ENCODE measurements around the gene TUBGCP5.
A peak's percentile ranks its signal among the peaks of the same experiment; 100 is the strongest.
"Not testable (repeated sequence)": the region's sequence is repeated elsewhere in the genome, so short reads cannot be mapped to it uniquely, and the experiment has no call there.

TUBGCP5 gene

GRCh38 chr15:23039143-23039916 lies at the start of gene TUBGCP5:
Gene TUBGCP5 (minus strand): TSS chr15:23039569. CDS start chr15:23039543, 26 bp downstream.
- DNase-seq: peak; percentile 92

DNA sequence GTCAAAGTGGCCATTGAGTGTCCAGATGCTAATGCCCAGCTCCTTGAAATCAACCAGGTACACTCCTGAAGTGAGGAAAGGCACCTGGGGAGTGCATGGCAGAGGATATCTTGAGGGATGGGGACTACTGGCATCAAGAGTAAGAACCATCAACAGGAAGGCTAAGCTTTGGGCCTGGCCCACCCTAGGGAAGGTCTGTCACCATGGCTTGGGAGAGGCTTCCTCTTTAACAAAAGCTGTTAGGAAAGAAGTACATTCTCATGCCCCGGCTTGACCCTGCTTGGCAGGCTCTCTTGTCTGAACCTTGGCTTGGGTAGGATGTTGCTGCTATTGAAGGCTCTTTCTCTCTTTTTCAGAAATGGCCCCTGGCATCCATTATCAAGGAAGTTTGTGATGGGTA lies 43.7 kb upstream of the TUBGCP5 start:
- no peak for DNase-seq

DNA sequence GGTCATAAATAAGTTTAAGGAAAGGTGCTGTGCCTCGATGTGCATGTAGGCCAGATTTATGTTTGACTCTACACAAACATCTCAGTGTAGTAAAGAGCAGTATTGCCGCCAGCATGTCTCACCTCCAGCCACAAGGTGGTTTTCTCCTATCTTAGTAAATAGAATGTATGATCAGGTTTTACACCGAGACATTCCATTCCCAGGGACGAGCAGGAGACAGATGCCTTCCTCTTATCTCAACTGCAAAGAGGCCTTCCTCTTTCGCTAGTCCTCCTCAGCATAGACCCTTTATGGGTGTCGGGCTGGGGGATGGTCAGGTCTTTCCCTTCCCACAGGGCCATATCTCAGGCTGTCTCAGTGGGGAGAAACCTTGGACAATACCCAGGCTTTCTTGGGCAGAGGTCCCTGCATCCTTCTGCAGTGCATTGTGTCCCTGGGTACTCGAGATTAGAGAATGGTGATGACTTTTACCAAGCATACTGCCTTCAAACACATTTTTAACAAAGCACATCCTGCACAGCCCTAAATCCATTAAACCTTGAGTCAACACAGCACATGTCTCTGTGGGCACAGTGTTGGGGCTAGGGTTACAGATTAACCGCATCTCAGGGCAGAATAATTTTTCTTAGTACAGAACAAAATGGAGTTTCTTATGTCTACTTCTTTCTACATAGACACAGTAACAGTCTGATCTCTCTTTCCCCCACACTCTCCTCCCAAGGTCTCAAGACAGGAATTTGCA lies 42.8 kb upstream of the TUBGCP5 start:
- not testable (repeated sequence) for DNase-seq

DNA sequence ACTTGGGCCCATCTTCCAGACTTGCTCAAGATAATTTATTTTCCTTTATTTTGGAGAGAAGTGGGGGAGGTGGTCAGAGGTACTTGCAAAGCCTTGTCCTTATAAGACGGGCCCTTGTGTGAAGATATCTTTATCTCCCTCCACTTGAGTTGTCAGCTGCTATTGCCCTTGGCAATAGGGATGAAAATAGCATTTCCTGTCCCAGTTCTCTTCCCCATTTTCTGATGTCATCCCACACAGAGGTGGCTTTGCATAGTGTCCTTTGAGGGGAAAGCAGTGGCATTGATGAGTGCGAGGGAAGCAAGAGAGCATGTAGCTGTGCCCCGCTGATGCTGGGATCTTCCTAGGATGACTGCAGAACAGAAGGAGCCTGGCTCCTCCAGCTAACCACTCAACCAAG lies 41.9 kb upstream of the TUBGCP5 start:
- DNase-seq: no peak

- no peak for DNase-seq
Measured at GRCh38 chr15:23079766-23080165, 40.4 kb upstream of the TUBGCP5 start.

DNA sequence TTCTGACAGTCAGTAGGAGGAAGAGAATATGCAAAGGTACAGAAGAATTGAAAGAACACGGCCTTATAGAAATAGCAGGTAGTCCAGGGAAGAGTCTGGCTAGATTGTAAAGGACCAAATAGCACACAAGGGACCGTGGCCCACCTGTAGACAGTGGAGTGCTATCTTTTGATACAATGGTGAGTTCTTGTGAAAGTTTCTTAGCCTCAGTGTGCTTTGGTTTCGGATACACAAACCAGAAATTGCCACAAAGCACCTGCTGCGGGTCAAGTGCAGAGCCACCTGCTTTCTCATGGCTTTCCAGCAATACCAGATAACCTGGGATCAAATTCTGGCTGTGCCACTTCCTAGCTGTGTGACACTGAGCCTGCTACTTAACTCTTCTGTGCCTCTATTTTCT lies 36.6 kb upstream of the TUBGCP5 start:
- DNase-seq: no peak

DNA sequence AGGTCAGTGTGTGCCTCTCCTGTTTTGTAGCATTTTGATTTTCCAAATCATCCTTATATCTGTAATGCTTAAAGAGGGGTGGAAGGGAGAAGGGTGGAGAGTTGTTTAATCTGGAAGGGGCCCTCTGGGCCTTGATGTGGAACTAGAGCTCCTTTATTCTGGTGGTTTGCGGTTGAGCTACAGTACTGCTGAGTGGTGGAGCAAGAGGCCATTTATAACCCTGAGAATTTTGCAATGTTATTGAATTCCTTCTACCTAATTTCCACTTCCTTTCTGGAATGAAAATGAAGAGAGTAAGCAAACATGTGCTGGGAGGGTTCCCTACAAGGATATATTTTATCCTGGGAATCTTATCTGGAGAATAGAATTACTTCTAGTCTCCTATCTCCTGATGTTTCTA lies 35.3 kb upstream of the TUBGCP5 start:
- no peak for DNase-seq

DNA sequence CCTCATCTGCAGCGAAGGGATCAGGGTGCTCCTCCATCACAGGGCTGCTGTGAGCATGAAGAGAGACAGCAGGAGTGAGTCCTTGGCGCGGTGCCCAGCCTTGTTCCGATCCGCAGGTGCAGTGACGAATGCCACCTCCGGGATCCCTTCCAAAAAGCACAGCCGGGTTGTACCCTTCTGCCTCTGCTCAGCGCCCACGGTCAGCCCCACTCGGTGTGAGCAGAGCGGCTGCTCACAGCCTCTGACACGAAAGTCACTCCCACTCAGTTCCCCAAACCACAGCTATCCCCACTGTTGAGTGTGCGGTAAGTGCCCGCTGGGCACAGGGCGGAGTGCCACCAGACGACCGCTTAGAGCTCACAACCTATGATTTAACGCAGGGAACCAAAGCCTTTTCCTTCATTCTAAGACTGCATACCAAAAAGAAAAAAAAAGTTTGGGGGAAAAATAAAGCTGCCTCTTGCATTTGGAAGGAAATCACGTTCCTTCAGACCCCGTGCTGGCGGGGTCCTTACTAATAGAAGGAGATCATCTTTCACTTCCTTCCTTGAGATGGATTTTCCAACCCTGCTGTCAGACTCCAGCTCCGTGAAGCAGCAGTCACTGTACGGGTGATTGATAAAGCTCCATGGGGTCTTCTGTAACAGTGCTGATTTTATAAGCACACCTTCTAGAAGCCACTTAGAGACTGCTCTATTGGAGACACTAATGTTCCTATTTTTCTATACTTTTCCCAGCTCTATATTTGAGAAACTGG lies 34.7 kb upstream of the TUBGCP5 start:
- no peak for DNase-seq

GRCh38 chr15:23072633-23073032 lies 33.3 kb upstream of the TUBGCP5 start:
- DNase-seq: no peak

DNA sequence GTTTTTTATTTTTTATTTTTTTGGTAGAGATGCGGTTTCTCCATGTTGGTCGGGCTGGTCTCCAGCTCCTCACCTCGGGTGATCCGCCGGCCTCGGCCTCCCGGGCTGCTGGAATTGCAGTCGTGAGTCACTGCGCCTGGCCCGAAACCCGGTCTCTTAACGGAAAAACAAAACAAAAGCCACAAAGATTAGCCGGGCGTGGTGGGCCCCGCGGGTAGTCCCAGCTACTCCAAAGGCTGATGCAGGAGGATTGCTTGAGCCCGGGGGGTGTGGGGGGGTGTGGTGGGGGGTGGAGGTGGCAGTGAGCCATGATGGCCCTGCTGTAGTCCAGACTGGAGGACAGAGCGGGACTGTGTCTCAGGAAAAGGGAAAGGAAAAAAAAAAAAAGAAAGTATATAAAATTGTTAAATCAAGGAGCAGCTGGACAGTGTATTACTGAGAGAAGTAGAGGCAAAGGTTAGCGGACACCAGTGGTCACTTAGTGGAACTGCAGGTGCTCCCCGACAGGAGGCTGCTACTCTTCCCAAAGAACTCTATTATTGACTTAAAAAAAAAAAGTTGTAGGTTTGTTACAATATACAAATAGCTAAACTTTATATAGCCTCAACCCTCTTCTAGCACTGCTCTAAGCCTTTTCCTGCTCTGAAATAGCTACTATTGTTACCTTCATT lies 30.3 kb upstream of the TUBGCP5 start:
- DNase-seq: no peak

GRCh38 chr15:23067416-23067815 lies 28.0 kb upstream of the TUBGCP5 start:
- no peak for DNase-seq

DNA sequence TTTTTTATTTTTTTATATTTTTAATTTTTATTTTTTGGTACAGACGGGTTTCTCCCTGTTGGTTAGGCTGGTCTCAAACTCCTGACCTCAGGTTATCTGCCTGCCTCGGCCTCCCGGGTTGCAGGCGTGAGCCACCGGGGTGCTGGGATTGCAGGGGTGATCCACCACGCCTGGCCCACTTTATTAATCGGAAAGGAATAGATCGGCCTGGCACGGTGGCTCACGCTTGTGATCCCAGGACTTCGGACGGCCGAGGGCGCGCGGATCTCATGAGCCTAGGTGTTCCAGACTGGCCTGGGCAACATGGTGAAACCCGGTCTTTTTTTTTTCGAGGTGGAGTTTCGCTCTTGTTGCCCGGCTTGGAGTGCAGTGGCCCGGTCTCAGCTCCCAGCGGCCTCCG lies 26.5 kb upstream of the TUBGCP5 start:
- no peak for DNase-seq

DNA sequence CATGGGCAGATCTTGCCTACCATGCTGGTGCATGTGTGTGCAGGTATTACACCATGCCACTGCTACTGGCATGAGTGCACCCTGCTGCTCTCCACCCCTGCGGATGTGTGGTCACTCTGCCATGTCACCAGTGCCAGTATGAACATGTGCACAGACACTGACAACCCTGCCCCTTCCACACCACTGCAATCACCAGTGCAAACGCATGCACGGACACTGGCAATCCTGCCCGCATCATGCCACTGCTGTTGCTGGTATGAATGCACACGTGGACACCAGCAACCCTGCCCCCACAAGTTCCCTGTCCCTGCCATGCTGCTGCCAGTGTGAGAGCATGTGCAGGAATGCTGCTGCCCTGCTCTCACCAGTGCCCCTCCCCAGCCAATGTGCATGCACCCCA lies 24.8 kb upstream of the TUBGCP5 start:
- no peak for DNase-seq

- DNase-seq: no peak
Measured at GRCh38 chr15:23057707-23058106, 18.3 kb upstream of the TUBGCP5 start.

- no peak for DNase-seq
Measured at GRCh38 chr15:23055316-23055715, 15.9 kb upstream of the TUBGCP5 start.

- no peak for DNase-seq
Measured at GRCh38 chr15:23052522-23052921, 13.2 kb upstream of the TUBGCP5 start.

GRCh38 chr15:23050708-23051107 lies 11.3 kb upstream of the TUBGCP5 start:
- no peak for DNase-seq

GRCh38 chr15:23049984-23050628 lies 10.7 kb upstream of the TUBGCP5 start:
- no peak for DNase-seq

- DNase-seq: not testable (repeated sequence)
Measured at GRCh38 chr15:23048572-23049282, 9.4 kb upstream of the TUBGCP5 start.

DNA sequence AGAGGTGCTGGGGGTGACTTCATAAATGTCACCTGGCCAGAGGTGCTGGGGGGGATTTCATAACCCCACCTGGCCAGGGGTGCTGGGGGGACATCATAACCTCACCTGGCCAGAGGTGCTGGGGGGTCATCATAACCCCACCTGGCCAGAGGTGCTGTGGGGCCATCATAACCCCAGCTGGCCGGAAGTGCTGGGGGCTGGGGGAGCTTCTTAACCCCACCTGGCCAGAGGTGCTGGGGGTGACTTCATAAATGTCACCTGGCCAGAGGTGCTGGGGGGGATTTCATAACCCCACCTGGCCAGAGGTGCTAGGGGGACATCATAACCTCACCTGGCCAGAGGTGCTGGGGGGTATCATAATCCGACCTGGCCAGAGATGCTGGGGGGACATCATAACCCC lies 4.6 kb upstream of the TUBGCP5 start:
- DNase-seq: not testable (repeated sequence)

GRCh38 chr15:23043535-23043934 lies 4.2 kb upstream of the TUBGCP5 start:
- not testable (repeated sequence) for DNase-seq

DNA sequence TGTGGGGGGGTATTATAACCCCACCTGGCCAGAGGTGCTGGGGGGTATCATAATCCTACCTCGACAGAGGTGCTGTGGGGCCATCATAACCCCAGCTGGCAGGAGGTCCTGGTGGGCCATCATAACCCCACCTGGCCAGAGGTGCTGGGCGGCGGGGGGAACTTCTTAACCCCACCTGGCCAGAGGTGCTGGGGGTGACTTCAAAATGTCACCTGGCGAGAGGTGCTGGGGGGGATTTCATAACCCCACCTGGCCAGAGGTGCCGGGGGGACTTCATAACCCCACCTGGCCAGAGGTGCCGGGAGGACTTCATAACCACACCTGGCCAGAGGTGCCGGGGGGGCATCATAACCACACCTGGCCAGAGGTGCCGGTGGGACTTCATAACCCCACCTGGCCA lies 2.4 kb upstream of the TUBGCP5 start:
- not testable (repeated sequence) for DNase-seq

All from activated T-cell treated with anti-CD3 and anti-CD28 coated beads for 4 hours (primary cell).